MM.1S (cell line): ENCODE results near the gene LIMS1.
"Not testable (repeated sequence)": the region's sequence is repeated elsewhere in the genome, so short reads cannot be mapped to it uniquely, and the experiment has no call there.

Experiments
- DNase-seq: peaks from one replicate; pipeline ENCODE4 v3.0.0-alpha.2; 2015
- H2AFZ ChIP-seq: fragments of 300-600 bp; sonication (generic); 2 replicates; pipeline ENCODE4 v1.6.0; 2016; ENCODE audit warnings: antibody characterized with exemption, low read length
- H3F3A ChIP-seq: fragments of 300-600 bp; sonication (generic); 2 replicates; pipeline ENCODE4 v1.6.1; 2016; ENCODE audit warnings: mild to moderate bottlenecking, antibody characterized with exemption, low read length, moderate library complexity, mixed read lengths; ENCODE audit not compliant: insufficient read depth
- H3K27ac ChIP-seq: fragments of 300-600 bp; sonication (generic); 2 replicates; pipeline ENCODE4 v1.5.1; 2016; ENCODE audit warnings: mild to moderate bottlenecking, low read length
- H3K27me3 ChIP-seq: fragments of 300-600 bp; sonication (generic); replicated peaks from 2 replicates; pipeline ENCODE4 v1.6.0; 2016; ENCODE audit warnings: low read length; ENCODE audit not compliant: insufficient read depth
- H3K36me3 ChIP-seq: fragments of 300-600 bp; sonication (generic); replicated peaks from 2 replicates; pipeline ENCODE4 v1.6.1; 2016; ENCODE audit warnings: mild to moderate bottlenecking, low read length, mixed read lengths; ENCODE audit not compliant: insufficient read depth
- H3K4me1 ChIP-seq: fragments of 300-600 bp; sonication (generic); 2 replicates; pipeline ENCODE4 v1.6.1; 2016; ENCODE audit warnings: low read length, mixed read lengths
- H3K4me2 ChIP-seq: fragments of 300-600 bp; sonication (generic); 2 replicates; pipeline ENCODE4 v1.6.0; 2016; ENCODE audit warnings: low read depth, low read length
- H3K4me3 ChIP-seq: fragments of 300-600 bp; sonication (generic); 2 replicates; pipeline ENCODE4 v1.5.1; 2016; ENCODE audit warnings: low read length, mixed read lengths
- H3K79me2 ChIP-seq: fragments of 300-600 bp; sonication (generic); 2 replicates; pipeline ENCODE4 v1.6.1; 2016; ENCODE audit warnings: mixed run types, low read length, mixed read lengths
- H3K9ac ChIP-seq: fragments of 300-600 bp; sonication (generic); 2 replicates; pipeline ENCODE4 v1.6.1; 2016; ENCODE audit warnings: low read length, mixed read lengths
- H3K9me2 ChIP-seq: fragments of 300-600 bp; sonication (generic); replicated peaks from 2 replicates; pipeline ENCODE4 v1.6.1; 2016; ENCODE audit warnings: mild to moderate bottlenecking, low read length, mixed read lengths; ENCODE audit not compliant: insufficient read depth
- H3K9me3 ChIP-seq: fragments of 300-600 bp; sonication (generic); replicated peaks from 2 replicates; pipeline ENCODE4 v1.6.1; 2016; ENCODE audit warnings: mild to moderate bottlenecking, low read length, mixed read lengths; ENCODE audit not compliant: insufficient read depth
- H4K20me1 ChIP-seq: fragments of 300-600 bp; sonication (generic); 2 replicates; pipeline ENCODE4 v1.6.1; 2016; ENCODE audit warnings: mild to moderate bottlenecking, low read length, moderate library complexity, mixed read lengths; ENCODE audit not compliant: insufficient read depth

The LIMS1 gene

GRCh38 chr2:108657517-108657916 is 123.2 kb downstream of the LIMS1 start:
- H4K20me1 ChIP-seq, H3K79me2 ChIP-seq, H2AFZ ChIP-seq, H3K27ac ChIP-seq, H3K4me3 ChIP-seq, H3K4me2 ChIP-seq, H3K9ac ChIP-seq, H3F3A ChIP-seq, H3K36me3 ChIP-seq, DNase-seq, H3K9me2 ChIP-seq, H3K27me3 ChIP-seq, H3K9me3 ChIP-seq: not testable (repeated sequence)
- peaks cover 11% of the 10 kb centered on the region for H3K4me1 ChIP-seq

GRCh38 chr2:108658553-108658952 is 124.3 kb downstream of the LIMS1 start:
- not testable (repeated sequence) for H3K79me2 ChIP-seq, H3K27ac ChIP-seq, H3K36me3 ChIP-seq, H3K27me3 ChIP-seq, H3K9ac ChIP-seq, H3K4me3 ChIP-seq, H2AFZ ChIP-seq, H4K20me1 ChIP-seq, H3K9me2 ChIP-seq, H3K4me2 ChIP-seq, H3K9me3 ChIP-seq, DNase-seq, H3F3A ChIP-seq
- H3K4me1 ChIP-seq, result peaks cover 17% of the 10 kb centered on the region

- not testable (repeated sequence) for H3K9me3 ChIP-seq, H3K36me3 ChIP-seq, DNase-seq, H3K9me2 ChIP-seq, H3K4me3 ChIP-seq, H3K9ac ChIP-seq, H3K27me3 ChIP-seq, H2AFZ ChIP-seq, H3K79me2 ChIP-seq, H4K20me1 ChIP-seq, H3F3A ChIP-seq
- H3K4me2 ChIP-seq, result peak overlapping the region; percentile 39; the same call in 1 of the 2 replicates
- H3K27ac ChIP-seq, result peak overlapping the region; percentile 52; the same call in 1 of the 2 replicates
- peaks cover 17% of the 10 kb centered on the region for H3K4me1 ChIP-seq
These were observed 127.2 kb downstream of the LIMS1 start for GRCh38 chr2:108661493-108661892.

GRCh38 chr2:108662207-108662612 is 127.9 kb downstream of the LIMS1 start:
- not testable (repeated sequence) for H3K4me3 ChIP-seq, H4K20me1 ChIP-seq, H3K9ac ChIP-seq, H3K36me3 ChIP-seq, H3K9me3 ChIP-seq, H3K79me2 ChIP-seq, H3K27me3 ChIP-seq, H3K9me2 ChIP-seq, H3F3A ChIP-seq, H2AFZ ChIP-seq
- peak overlapping the region; percentile 52; the same call in 1 of the 2 replicates for H3K27ac ChIP-seq
- DNase-seq, result peak; percentile 41
- peak overlapping the region; percentile 39; the same call in 1 of the 2 replicates for H3K4me2 ChIP-seq
- H3K4me1 ChIP-seq, result peaks cover 17% of the 10 kb centered on the region

- not testable (repeated sequence) for H3K4me2 ChIP-seq
These were observed 129.1 kb downstream of the LIMS1 start for GRCh38 chr2:108663346-108663745.

GRCh38 chr2:108664089-108664488 is 129.8 kb downstream of the LIMS1 start:
- H3K27ac ChIP-seq, result not testable (repeated sequence)

More at GRCh38 chr2:108663346-108663745, 129.1 kb downstream of the LIMS1 start:
- not testable (repeated sequence) for H3K27me3 ChIP-seq, H3F3A ChIP-seq, H3K9ac ChIP-seq, H3K4me3 ChIP-seq, DNase-seq, H3K79me2 ChIP-seq, H3K9me3 ChIP-seq, H3K36me3 ChIP-seq, H4K20me1 ChIP-seq, H3K27ac ChIP-seq, H3K9me2 ChIP-seq, H2AFZ ChIP-seq
- H3K4me1 ChIP-seq, result peaks cover 17% of the 10 kb centered on the region

GRCh38 chr2:108664979-108665378 is 130.7 kb downstream of the LIMS1 start:
- H3K4me3 ChIP-seq, H3K9ac ChIP-seq, H3K9me3 ChIP-seq, H3F3A ChIP-seq, DNase-seq, H3K9me2 ChIP-seq, H2AFZ ChIP-seq, H3K4me2 ChIP-seq, H3K79me2 ChIP-seq, H3K27ac ChIP-seq, H3K27me3 ChIP-seq, H4K20me1 ChIP-seq, H3K36me3 ChIP-seq: not testable (repeated sequence)
- H3K4me1 ChIP-seq, result peaks cover 17% of the 10 kb centered on the region

More at GRCh38 chr2:108664089-108664488, 129.8 kb downstream of the LIMS1 start:
- H2AFZ ChIP-seq, H3K79me2 ChIP-seq, H3K4me3 ChIP-seq, H3K9me2 ChIP-seq, H3K9ac ChIP-seq, H3K27me3 ChIP-seq, H3F3A ChIP-seq, H3K36me3 ChIP-seq, H4K20me1 ChIP-seq, H3K9me3 ChIP-seq: not testable (repeated sequence)
- peaks cover 17% of the 10 kb centered on the region for H3K4me1 ChIP-seq
- peak overlapping the region; percentile 35; the same call in 1 of the 2 replicates for H3K4me2 ChIP-seq
- peak; percentile 55 for DNase-seq

- H4K20me1 ChIP-seq, H3K27ac ChIP-seq, H3F3A ChIP-seq, H3K36me3 ChIP-seq, H3K27me3 ChIP-seq, H3K4me3 ChIP-seq, H3K4me2 ChIP-seq, H3K9ac ChIP-seq, H3K9me3 ChIP-seq, DNase-seq, H3K79me2 ChIP-seq, H3K9me2 ChIP-seq, H2AFZ ChIP-seq: not testable (repeated sequence)
- peaks cover 17% of the 10 kb centered on the region for H3K4me1 ChIP-seq
These were observed 131.7 kb downstream of the LIMS1 start for GRCh38 chr2:108665975-108666374.
